GM12878 (cell line): ENCODE measurements around the gene DIAPH2. TPM values are rescaled to one million over a fixed set of nuclear protein-coding genes. Genes with fewer than 3 reads are reported as not detected.

Experiments used
- ATAC-seq: fragments of 200-7000 bp; cut with Tn5 transposase; 3 replicates; pipeline ENCODE4 v1.9.1; 2020; ENCODE audit warnings: mild to moderate bottlenecking, moderate library complexity
- BruUV-seq: library from RNA; stranded (reverse); fragments of 400-500 nt; replicated peaks from 2 replicates; lab custom pipeline; 2021; lab: Mats Ljungman, UMichigan
- CTCF ChIA-PET: fragments of 300-600 bp; sonication (Branson Sonifier 250); formaldehyde crosslinking; extraction: SDS; loops from one replicate; lab custom pipeline; 2021; ENCODE audit warnings: inconsistent platforms; lab: Yijun Ruan, JAX
- POLR2A ChIA-PET: fragments of 350-600 bp; formaldehyde crosslinking; extraction: SDS; loops from one replicate; lab custom pipeline; 2021; ENCODE audit warnings: inconsistent platforms; lab: Charles Lee
- RAD21 ChIA-PET: fragments of 300-600 bp; sonication (Branson Sonifier 250); formaldehyde crosslinking; loops from one replicate; lab custom pipeline; 2023; ENCODE audit warnings: antibody characterized with exemption; ENCODE audit not compliant: unreplicated experiment; lab: Charles Lee
- SMC1A ChIA-PET: fragments of 300-600 bp; sonication (Branson Sonifier 250); formaldehyde crosslinking; loops from one replicate; lab custom pipeline; 2023; ENCODE audit not compliant: unreplicated experiment, uncharacterized antibody; lab: Charles Lee
- DNase-seq: peaks from one replicate; pipeline ENCODE4 v3.0.0-alpha.2; 2011; ENCODE audit warnings: low read depth, low spot score
- FAIRE-seq: peaks from 3 replicates; lab custom pipeline; 2011; peaks lifted over from hg19 to GRCh38; lab: Jason Lieb, UNC
- H2AFZ ChIP-seq: 2 replicates; pipeline ENCODE4 v1.6.0; 2011; ENCODE audit warnings: low read depth, low read length, control low read depth; ENCODE audit not compliant: control insufficient read depth
- H3K27ac ChIP-seq: 2 replicates; pipeline ENCODE4 v1.5.1; 2011; ENCODE audit warnings: control low read depth; ENCODE audit not compliant: control insufficient read depth, insufficient read depth
- H3K27me3 ChIP-seq, 2 experiments: replicated peaks in 1 of 2; 2 replicates each; pipeline versions ENCODE4 v1.6.0 to v1.6.1; 2011; ENCODE audit warnings: low read length in 1 of 2; ENCODE audit not compliant: control insufficient read depth in 2 of 2, insufficient read depth in 2 of 2
- H3K36me3 ChIP-seq, 2 experiments: 2 replicates each; pipeline ENCODE4 v1.5.1; 2011; ENCODE audit warnings: low read length in 1 of 2; ENCODE audit not compliant: control insufficient read depth in 2 of 2, insufficient read depth in 2 of 2
- H3K4me1 ChIP-seq: 2 replicates; pipeline ENCODE4 v1.6.1; 2011; ENCODE audit warnings: mild to moderate bottlenecking, low read length, moderate library complexity, mixed read lengths; ENCODE audit not compliant: control insufficient read depth, insufficient read depth
- H3K4me2 ChIP-seq: 2 replicates; pipeline ENCODE4 v1.6.0; 2011; ENCODE audit warnings: control low read depth; ENCODE audit not compliant: control insufficient read depth, insufficient read depth
- H3K4me3 ChIP-seq: fragments of 200-600 bp; sonication (generic); 2 replicates; pipeline ENCODE4 v1.5.1; 2016
- H3K79me2 ChIP-seq: 2 replicates; pipeline ENCODE4 v1.6.0; 2011; ENCODE audit warnings: low read length; ENCODE audit not compliant: control insufficient read depth, insufficient read depth
- H3K9ac ChIP-seq: 2 replicates; pipeline ENCODE4 v1.8.0; 2011; ENCODE audit warnings: low read length, control low read depth, mixed read lengths; ENCODE audit not compliant: control insufficient read depth, insufficient read depth
- H3K9me3 ChIP-seq: replicated peaks from 3 replicates; pipeline ENCODE4 v1.5.1; 2011; ENCODE audit warnings: mild to moderate bottlenecking, low read length; ENCODE audit not compliant: control insufficient read depth, insufficient read depth
- H4K20me1 ChIP-seq: 2 replicates; pipeline ENCODE4 v1.6.0; 2011; ENCODE audit not compliant: control insufficient read depth, insufficient read depth
- EZH2 ChIP-seq: IDR thresholded peaks from 2 replicates; pipeline ENCODE4 v1.6.1; 2012; ENCODE audit warnings: low read depth, mild to moderate bottlenecking, control low read depth, inconsistent platforms, low read length, borderline replicate concordance; ENCODE audit not compliant: control insufficient read depth
- FOS ChIP-seq: IDR thresholded peaks from 3 replicates; pipeline ENCODE4 v1.6.1; 2011; ENCODE audit warnings: borderline replicate concordance; ENCODE audit not compliant: insufficient read length; ENCODE audit errors: extremely low read depth
- IKZF1 ChIP-seq: fragments of 450-650 bp; conservative IDR thresholded peaks from 2 replicates; pipeline ENCODE4 v1.6.1; 2017; ENCODE audit warnings: antibody characterized with exemption, mild to moderate bottlenecking
- NKRF ChIP-seq: fragments of 450-650 bp; conservative IDR thresholded peaks from 2 replicates; pipeline ENCODE4 v1.6.1; 2017; ENCODE audit warnings: mild to moderate bottlenecking, moderate library complexity
- NR2C2 ChIP-seq: IDR thresholded peaks from 2 replicates; pipeline ENCODE4 v1.6.1; 2011; ENCODE audit warnings: borderline replicate concordance, low read depth; ENCODE audit not compliant: control insufficient read depth, insufficient read length
- PAX5 ChIP-seq: IDR thresholded peaks from 2 replicates; pipeline ENCODE4 v1.6.1; 2011; ENCODE audit warnings: low read depth, low read length, borderline replicate concordance
- SRF ChIP-seq, 2 experiments: IDR thresholded peaks; 2 replicates each; pipeline ENCODE4 v1.6.1; 2011; ENCODE audit warnings: low read depth in 2 of 2, low read length in 2 of 2, mild to moderate bottlenecking in 1 of 2, moderate library complexity in 1 of 2
- ZBTB33 ChIP-seq: fragments of 450-650 bp; IDR thresholded peaks from 2 replicates; pipeline ENCODE4 v1.6.1; 2017; ENCODE audit warnings: mild to moderate bottlenecking
- ZNF207 ChIP-seq: fragments of 450-650 bp; IDR thresholded peaks from 2 replicates; pipeline ENCODE4 v1.6.1; 2014; ENCODE audit warnings: antibody characterized with exemption, mild to moderate bottlenecking, borderline replicate concordance
- WGBS: methylation state at CpG from one replicate; pipeline ENCODE4 v1.1.6; 2016; ENCODE audit warnings: low lambda C conversion rate; ENCODE audit not compliant: insufficient replicate concordance, insufficient coverage; ENCODE audit errors: missing lambda C conversion rate; 5-methylcytosine and 5-hydroxymethylcytosine counted together
- in situ Hi-C: fragments of 300-500 bp; cut with MboI; formaldehyde crosslinking; loops from 9 replicates; pipeline ENCODE4 v1.14.3; 2018; ENCODE audit warnings: mixed read lengths
- intact Hi-C: fragments of 100-400 bp; cut with micrococcal nuclease; formaldehyde crosslinking; loops from one replicate; pipeline ENCODE4 v1.14.2; 2022; ENCODE audit not compliant: unreplicated experiment
- polyA plus RNA-seq, 11 experiments: library from polyadenylated mRNA; depleted of rRNA in 4 of 11; unstranded in 6 of 11; stranded (reverse) in 5 of 11; fragments of >200 nt; fragmentation: Nextera tagmentation in 4 of 11; fragmentation: Illumina TruSeq in 1 of 11; extraction: Ambion mirVana in 4 of 11; extraction: Trizol in 1 of 11; gene quantifications; 1 replicate in 1 of 11; 2 replicates in 10 of 11; pipeline versions ENCODE4 v1.2.1 to v1.2.3, GENCODE V29; 2011 to 2016; ENCODE audit warnings: inconsistent platforms in 2 of 11, missing spikeins in 2 of 11, low read depth in 1 of 11
- total RNA-seq, 4 experiments: library from RNA; depleted of rRNA in 3 of 4; stranded (reverse); fragments of >200 nt in 3 of 4; fragmentation: Illumina TruSeq in 1 of 4; extraction: Trizol in 1 of 4; gene quantifications; 2 replicates each; pipeline versions ENCODE4 v1.2.1 to v1.2.3, GENCODE V29; 2013 to 2021

DIAPH2 gene
- total and polyA plus RNA-seq, 10 of the 15 experiments (the other 5 are each of a cell fraction or from before 2014, with no cell fraction given) = 2.2 to 16.6 (median 8.8) TPM

GRCh38 chrX:97529536-97530200, 845.0 kb downstream of the DIAPH2 start:
- H3K27ac ChIP-seq = no peak overlapping the region
- FAIRE-seq = no peak
- ChIA-PET CTCF (interaction anchor here (1.5 kb wide), 1 partner anchor 16 kb away, joined by 3 read pairs; no protein-coding TSS in a partner anchor), POLR2A (no interaction called here), SMC1A (interaction anchor here (0.9 kb wide), 1 partner anchor 9 kb away, joined by 3 read pairs; no protein-coding TSS in a partner anchor), RAD21 (no interaction called here)
- no peak overlapping the region for H2AFZ ChIP-seq
- WGBS = 0% methylated on average over 1 of the region's 1 CpG
- intact Hi-C loops = no loop called here
- no peaks in the 10 kb centered on the region for H3K4me1 ChIP-seq
- in situ Hi-C loops = no loop called here
- no peak for ATAC-seq
- no TSS peak for BruUV-seq
- H3K36me3 ChIP-seq = no peaks in the 10 kb centered on the region
- H3K9ac ChIP-seq = no peak overlapping the region
- H3K27me3 ChIP-seq = no peaks in the 10 kb centered on the region
- no peaks in the 10 kb centered on the region for H4K20me1 ChIP-seq
- TF ChIP-seq NKRF (no peak), NR2C2 (no peak), ZNF207 (no peak), PAX5 (no peak), FOS (no peak), IKZF1 (no peak), EZH2 (no peak), SRF (IDR thresholded peaks at IDR 0.05; ENCODE audit: low read depth in 2 of 2, low read length in 2 of 2) (no peak), ZBTB33 (no peak)
- H3K4me3 ChIP-seq = no peak overlapping the region
- DNase-seq = no peak
- H3K9me3 ChIP-seq = peaks cover 2% of the 10 kb centered on the region; the same call in 2 of the 3 replicates
- no peak overlapping the region for H3K4me2 ChIP-seq
- no peaks in the 10 kb centered on the region for H3K79me2 ChIP-seq
